Smooth muscle cell of the brain vasculature (primary cell): ENCODE results near the gene AQP5.
A peak's percentile ranks its signal among the peaks of the same experiment; 100 is the strongest.

Experiments
- DNase-seq: peaks from one replicate; pipeline ENCODE4 v3.0.0-alpha.2; 2012; ENCODE audit warnings: low read depth, low spot score

Gene AQP5

GRCh38 chr12:49964849-49965624 lies 3.4 kb downstream of the AQP5 start:
- DNase-seq, result no peak

GRCh38 chr12:49965836-49966235 lies 4.2 kb downstream of the AQP5 start:
- DNase-seq, result no peak

- DNase-seq, result no peak
These were observed 4.9 kb downstream of the AQP5 start for GRCh38 chr12:49966511-49967041.

GRCh38 chr12:49967042-49967776 lies 5.5 kb downstream of the AQP5 start:
- DNase-seq, result peak; percentile 69

DNA sequence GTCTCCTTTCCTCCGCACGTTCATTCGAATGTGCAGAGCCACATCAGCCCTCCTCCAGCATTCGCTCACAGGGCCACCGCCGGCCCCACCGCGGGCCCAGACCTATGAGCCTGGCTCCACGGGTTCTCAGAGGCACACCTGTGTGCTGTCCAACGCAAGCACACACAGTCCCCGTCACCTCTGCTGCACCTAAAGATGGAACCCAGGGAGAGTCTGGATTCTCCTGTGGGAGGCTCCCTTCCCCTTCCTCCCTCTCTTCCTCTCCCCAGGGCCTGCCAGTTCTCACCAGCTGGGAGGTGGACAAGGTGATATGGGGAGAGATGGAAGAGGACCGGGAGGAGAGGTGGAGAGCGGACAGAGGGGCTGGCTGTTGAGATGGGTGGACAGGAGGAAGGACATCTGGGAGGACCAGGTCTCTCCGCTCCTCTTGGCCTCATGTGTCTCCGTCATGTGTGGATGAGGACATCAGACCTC lies 6.1 kb downstream of the AQP5 start:
- no peak for DNase-seq

- DNase-seq, result no peak
These were observed 6.8 kb downstream of the AQP5 start for GRCh38 chr12:49968471-49968870.

- DNase-seq, result no peak
These were observed 7.4 kb downstream of the AQP5 start for GRCh38 chr12:49969027-49969426.

DNA sequence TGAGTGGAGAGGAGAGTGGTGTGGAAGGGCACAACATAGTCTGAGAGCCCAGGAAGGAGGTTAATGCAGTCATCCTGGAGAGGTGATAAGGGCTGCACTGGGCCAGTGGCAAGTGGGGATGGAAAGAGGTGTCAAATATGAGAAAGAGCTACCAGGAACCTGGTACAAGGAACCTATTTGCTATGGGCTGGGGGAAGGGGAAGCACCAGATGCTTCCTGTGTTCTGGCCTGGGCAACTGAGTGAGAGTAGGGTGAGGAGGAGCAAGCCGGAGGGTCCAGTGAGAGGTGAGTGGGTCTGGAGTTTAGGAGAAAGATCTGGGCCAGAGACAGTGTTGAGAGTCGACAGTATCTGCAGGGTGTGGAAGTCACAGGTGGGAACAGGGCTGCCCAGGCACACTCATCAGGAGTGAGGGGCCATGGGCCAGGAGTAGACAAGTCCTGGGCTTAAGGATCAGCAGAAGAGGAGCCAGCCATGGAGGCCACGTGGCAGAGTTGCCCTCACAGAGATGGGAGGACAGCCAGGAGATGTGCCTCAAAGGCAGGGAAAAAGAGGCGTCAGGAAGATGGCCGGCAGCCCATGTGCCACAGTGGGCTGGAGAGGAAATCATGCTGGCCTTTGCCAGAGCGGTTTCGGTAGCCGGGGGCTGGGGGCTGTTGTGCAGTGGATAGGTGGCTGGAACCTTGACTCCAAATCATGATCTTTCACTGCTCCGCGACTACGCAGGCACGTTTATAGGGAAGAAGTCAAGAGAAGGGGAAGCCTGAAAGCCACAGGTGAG lies 8.2 kb downstream of the AQP5 start:
- no peak for DNase-seq

- no peak for DNase-seq
These were observed 9.0 kb downstream of the AQP5 start for GRCh38 chr12:49970658-49971057.

DNA sequence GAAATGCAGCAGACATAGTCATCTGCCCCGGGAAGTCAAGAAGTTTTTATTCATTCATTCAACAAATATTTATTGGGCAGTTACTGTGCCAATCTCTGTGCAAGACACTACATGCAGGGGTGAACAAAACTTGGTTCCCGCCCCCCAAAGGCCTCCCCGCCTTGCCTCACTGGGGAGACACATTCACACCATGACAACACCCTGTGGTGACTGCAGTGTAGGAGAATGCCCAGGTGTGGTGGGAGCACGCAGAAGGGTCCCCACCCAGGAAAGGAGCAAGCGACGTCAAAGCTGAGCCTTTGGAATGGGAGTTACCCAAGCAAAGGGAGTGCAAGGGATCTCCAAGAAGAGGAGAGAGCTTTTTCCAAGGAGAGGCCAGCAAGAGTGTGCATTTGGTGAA lies 9.5 kb downstream of the AQP5 start:
- no peak for DNase-seq

DNA sequence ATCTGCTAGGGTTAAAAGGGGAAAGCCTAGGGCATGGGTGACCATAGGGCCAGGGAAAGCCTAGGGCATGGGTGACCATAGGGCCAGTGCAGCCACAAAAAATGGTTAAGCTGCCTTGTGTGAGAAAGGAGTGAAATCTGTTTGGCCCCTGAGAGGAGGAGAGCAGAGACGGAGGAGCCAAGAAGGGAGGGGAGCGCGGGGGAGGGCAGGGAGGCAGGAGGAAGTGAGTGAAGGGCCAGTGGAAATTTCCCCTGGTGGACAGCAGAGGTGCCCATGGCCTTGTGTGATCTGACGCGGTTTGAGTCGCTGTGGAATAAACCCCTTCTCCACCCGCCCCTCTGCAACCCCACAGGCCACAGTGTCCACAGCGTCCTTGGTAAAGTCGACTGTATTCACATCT lies 10.5 kb downstream of the AQP5 start:
- DNase-seq, result no peak

DNA sequence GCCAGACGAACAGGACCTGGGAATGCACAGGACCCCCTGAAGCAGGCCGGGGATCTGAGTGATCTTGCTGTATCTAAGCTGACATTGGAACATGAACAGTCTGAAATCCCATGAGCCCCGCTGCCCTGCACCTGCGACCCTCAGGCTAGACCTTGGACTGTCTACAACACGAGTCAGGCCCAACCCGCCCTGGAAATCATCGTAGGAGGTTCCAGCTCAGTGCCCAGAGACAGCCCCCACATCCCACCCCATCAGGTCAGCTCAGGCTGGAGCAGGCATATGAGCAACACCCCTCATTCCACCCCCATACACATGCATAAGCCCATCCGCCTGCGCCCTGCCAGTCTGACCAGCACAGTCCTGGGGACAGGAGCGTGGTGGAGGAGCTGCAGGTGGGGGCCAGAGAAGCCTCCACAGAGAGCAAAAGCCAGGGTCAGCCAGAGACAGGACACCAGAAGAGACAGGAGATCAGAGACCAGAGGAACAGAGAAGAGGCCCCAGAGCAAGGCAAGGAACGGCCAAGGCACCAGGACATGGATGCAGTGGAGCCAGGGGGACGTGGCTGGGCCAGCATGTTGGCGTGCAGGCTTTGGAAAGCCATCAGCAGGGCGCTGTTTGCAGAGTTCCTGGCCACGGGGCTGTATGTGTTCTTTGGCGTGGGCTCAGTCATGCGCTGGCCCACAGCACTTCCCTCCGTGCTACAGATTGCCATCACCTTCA lies 11.1 kb downstream of the AQP5 start, which contains the start of gene AQP6:
AQP6 (plus strand) TSS at position 307 of the 720 bp plus-strand sequence; CDS start at position 534, 227 bp downstream.
- no peak for DNase-seq

DNA sequence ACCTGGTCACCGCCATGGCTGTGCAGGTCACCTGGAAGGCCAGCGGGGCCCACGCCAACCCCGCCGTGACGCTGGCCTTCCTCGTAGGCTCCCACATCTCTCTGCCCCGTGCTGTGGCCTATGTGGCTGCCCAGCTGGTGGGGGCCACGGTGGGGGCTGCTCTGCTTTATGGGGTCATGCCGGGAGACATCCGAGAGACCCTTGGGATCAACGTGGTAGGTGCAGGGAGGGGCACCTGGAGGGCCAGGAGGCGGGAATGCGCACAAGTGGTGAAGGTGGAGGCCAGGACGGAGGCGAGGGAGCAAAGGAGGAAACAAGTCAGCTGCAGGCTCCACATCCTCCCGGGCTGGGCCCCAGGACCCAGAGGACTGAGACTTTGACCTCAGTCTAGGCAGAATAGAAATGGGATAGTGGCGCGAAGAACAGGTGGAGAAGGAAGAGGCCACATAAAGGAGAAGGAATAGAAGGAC lies 11.7 kb downstream of the AQP5 start:
- no peak for DNase-seq

- no peak for DNase-seq
These were observed 12.6 kb downstream of the AQP5 start for GRCh38 chr12:49974231-49974675.

DNA sequence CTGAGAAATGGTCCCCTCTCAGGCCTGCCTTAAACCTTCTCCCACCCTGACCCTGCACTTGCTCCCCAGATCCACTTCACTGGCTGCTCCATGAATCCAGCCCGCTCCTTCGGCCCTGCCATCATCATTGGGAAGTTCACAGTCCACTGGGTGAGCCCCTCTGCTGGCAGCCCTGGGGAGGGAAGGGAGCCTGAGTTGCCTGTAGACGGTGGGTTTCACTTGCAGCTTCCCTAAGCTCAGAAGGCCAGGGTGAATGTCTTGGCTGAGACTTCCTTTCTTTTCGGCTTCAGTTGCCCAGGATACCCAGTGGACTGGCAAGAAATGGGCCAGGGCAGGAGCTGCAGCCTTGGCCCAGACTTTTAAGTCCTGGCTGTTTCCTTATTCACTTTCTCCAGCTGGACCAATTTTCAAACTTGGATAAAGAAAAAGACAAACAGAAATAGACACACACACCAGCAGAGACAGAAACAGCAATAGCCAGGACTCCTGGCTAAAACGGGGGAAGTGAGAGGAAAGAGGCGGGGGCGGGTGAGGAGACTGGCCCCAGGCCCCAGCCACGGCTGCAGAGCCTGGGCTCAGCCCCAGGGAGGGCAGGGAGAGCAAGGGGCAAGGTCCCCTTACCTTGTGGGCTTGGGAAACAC lies 13.1 kb downstream of the AQP5 start:
- DNase-seq, result no peak

GRCh38 chr12:49975318-49975761 lies 13.7 kb downstream of the AQP5 start:
- DNase-seq, result no peak

DNA sequence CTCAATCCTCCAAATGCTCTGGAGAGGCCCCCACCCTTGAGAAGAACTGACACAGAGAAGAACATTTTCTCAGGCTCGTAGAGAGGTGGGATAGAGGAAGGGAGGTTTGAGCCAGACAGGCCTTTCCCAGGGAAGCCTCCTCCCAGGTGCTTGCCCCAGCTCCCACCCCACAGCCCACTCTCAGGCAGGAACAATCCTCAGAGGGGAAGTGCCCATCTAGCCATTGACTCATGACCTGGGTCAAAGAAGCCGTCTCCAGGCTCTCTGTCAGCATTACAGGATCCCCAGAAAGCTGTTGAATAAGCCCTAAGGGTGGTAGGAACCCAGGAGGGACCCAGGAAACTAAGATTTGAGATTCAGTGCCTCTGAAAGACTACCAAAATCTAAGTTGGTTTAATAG lies 14.9 kb downstream of the AQP5 start:
- DNase-seq, result no peak

DNA sequence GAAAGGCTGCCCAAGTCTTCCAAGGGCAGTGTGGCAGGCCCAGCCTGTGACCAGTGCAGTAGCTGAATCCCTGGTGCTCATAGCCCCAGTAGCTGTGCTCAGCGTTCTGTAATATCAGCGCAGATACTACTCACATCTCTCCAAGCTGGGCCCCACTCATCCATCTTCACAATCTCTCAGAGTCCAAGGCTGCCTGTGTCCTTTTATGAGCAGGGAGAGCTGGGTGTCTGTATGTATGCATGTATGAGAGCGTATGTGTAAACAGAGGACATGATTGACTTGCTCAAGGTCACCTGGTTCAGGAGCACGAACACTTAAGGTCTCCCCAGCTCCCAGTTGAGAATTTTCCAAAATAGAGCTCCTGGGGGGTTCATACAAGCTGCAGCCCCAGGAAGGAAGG lies 16.5 kb downstream of the AQP5 start:
- DNase-seq, result no peak

DNA sequence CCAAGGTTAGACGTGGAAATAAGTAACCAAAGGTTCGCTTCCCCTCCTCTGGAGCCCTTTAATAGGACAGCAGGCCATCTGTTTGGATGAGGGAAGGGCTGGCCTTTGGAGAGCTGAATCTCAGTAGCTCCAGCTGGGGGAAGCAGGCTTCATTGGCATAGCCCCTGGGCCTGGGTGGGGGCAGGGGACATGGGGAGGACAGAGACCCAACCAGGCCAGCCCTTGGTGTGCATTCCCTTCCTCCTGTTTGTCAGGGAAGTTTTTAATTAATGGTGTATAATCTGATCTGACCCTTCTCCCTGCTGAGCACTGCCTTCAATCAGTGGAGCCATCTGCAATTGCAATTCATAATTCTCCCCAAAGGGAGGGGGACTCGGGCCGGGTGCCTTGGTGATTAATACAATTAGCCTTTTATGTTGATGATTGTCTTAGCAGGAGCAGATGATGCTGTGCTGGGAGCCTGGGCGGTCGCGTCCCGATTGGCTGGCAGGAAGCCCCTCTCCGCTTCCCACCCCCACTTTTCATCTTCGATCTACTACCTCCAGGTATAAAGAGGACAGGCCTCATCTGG lies 17.4 kb downstream of the AQP5 start:
- DNase-seq, result no peak

DNA sequence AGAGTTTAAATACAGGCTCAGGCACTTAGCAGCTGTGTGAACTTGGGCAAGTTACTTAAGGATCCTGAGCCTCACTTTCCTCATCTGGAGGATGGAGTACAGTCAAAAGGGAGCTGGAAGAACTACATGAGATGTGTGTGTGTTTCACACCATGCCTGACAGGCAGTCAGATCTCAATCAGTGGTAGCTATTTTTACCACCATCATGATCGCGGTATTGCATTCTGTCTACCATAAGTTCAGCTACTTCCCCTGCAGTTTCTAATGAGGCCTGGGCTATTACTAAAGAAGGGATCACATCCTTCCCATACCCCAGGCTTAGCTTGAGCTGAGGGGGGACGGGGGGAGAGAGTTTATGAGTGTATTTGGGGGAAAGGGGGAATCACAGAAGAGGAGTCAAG lies 18.1 kb downstream of the AQP5 start:
- DNase-seq, result no peak
